ENCODE measurements around the gene LENG1.

LENG1 gene

GRCh38 chr19:54160854-54161253 is 1.3 kb upstream of the LENG1 start:
- no peak overlapping the region for H2AFZ ChIP-seq (ENCODE audit: low read depth, low read length)
- H3K27ac ChIP-seq (ENCODE audit: low read length), result peak overlapping the region; percentile 88
- H3K4me1 ChIP-seq (ENCODE audit: insufficient read depth, low read length), result peaks cover 63% of the 10 kb centered on the region
- H3K27me3 ChIP-seq (ENCODE audit: insufficient read depth, low read length, poor library complexity), result no peaks in the 10 kb centered on the region
- no peak for TF ChIP-seq EZH2 (IDR thresholded peaks at IDR 0.05; ENCODE audit: borderline replicate concordance, low read depth, low read length, severe bottlenecking)
- TF ChIP-seq, protein P1, sequence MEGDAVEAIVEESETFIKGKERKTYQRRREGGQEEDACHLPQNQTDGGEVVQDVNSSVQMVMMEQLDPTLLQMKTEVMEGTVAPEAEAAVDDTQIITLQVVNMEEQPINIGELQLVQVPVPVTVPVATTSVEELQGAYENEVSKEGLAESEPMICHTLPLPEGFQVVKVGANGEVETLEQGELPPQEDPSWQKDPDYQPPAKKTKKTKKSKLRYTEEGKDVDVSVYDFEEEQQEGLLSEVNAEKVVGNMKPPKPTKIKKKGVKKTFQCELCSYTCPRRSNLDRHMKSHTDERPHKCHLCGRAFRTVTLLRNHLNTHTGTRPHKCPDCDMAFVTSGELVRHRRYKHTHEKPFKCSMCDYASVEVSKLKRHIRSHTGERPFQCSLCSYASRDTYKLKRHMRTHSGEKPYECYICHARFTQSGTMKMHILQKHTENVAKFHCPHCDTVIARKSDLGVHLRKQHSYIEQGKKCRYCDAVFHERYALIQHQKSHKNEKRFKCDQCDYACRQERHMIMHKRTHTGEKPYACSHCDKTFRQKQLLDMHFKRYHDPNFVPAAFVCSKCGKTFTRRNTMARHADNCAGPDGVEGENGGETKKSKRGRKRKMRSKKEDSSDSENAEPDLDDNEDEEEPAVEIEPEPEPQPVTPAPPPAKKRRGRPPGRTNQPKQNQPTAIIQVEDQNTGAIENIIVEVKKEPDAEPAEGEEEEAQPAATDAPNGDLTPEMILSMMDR (IDR thresholded peaks at IDR 0.05; ENCODE audit: borderline replicate concordance, extremely low read depth, low read length, poor library complexity, severe bottlenecking), result no peak
- H4K20me1 ChIP-seq (ENCODE audit: insufficient read depth, low read length), result peaks cover 32% of the 10 kb centered on the region
- no peaks in the 10 kb centered on the region for H3K9me3 ChIP-seq (ENCODE audit: insufficient read depth, low read length, severe bottlenecking)
- H3K4me3 ChIP-seq (ENCODE audit: low read depth in 1 of 2, low read length in 2 of 2), result peak overlapping the region; percentile 77; a peak in 3 of 4 replicates
- no peak for ATAC-seq (ENCODE audit: insufficient read depth, low read depth)
- peaks cover 26% of the 10 kb centered on the region for H3K36me3 ChIP-seq (ENCODE audit: insufficient read depth, low read length)
- H3K79me2 ChIP-seq (ENCODE audit: insufficient read depth, low read length), result peaks cover 45% of the 10 kb centered on the region
- H3K4me2 ChIP-seq (ENCODE audit: insufficient read depth, low read length), result peak overlapping the region; percentile 100
- peak overlapping the region; percentile 86 for H3K9ac ChIP-seq (ENCODE audit: low read depth, low read length)
- no peak for DNase-seq

- H3K4me1 ChIP-seq (ENCODE audit: insufficient read depth, low read length), result peaks cover 63% of the 10 kb centered on the region
- ATAC-seq (ENCODE audit: insufficient read depth, low read depth) (no peak), DNase-seq (peak; percentile 25)
- H3K9me3 ChIP-seq (ENCODE audit: insufficient read depth, low read length, severe bottlenecking), result no peaks in the 10 kb centered on the region
- H3K27me3 ChIP-seq (ENCODE audit: insufficient read depth, low read length, poor library complexity), result no peaks in the 10 kb centered on the region
- peak overlapping the region; percentile 88 for H3K27ac ChIP-seq (ENCODE audit: low read length)
- H3K36me3 ChIP-seq (ENCODE audit: insufficient read depth, low read length), result peaks cover 32% of the 10 kb centered on the region
- peaks cover 45% of the 10 kb centered on the region for H3K79me2 ChIP-seq (ENCODE audit: insufficient read depth, low read length)
- peaks cover 36% of the 10 kb centered on the region for H4K20me1 ChIP-seq (ENCODE audit: insufficient read depth, low read length)
- TF ChIP-seq, protein P1 (IDR thresholded peaks at IDR 0.05; ENCODE audit: borderline replicate concordance, extremely low read depth, low read length, poor library complexity, severe bottlenecking), result no peak
- no peak for TF ChIP-seq EZH2 (IDR thresholded peaks at IDR 0.05; ENCODE audit: borderline replicate concordance, low read depth, low read length, severe bottlenecking)
- H3K4me3 ChIP-seq (ENCODE audit: low read depth in 1 of 2, low read length in 2 of 2), result peak overlapping the region; percentile 77
- peak overlapping the region; percentile 81 for H2AFZ ChIP-seq (ENCODE audit: low read depth, low read length)
- peak overlapping the region; percentile 100 for H3K4me2 ChIP-seq (ENCODE audit: insufficient read depth, low read length)
- peak overlapping the region; percentile 86 for H3K9ac ChIP-seq (ENCODE audit: low read depth, low read length)
Observed at GRCh38 chr19:54160182-54160811, 776 bp upstream of the LENG1 start.

GRCh38 chr19:54158812-54159351 is 639 bp downstream of the LENG1 start:
- Histone ChIP-seq H3K4me1 (ENCODE audit: insufficient read depth, low read length) (peaks cover 63% of the 10 kb centered on the region), H3K27ac (ENCODE audit: low read length) (peak overlapping the region; percentile 84), H4K20me1 (ENCODE audit: insufficient read depth, low read length) (peaks cover 44% of the 10 kb centered on the region), H3K9me3 (ENCODE audit: insufficient read depth, low read length, severe bottlenecking) (no peaks in the 10 kb centered on the region), H3K79me2 (ENCODE audit: insufficient read depth, low read length) (peaks cover 45% of the 10 kb centered on the region), H3K36me3 (ENCODE audit: insufficient read depth, low read length) (peaks cover 46% of the 10 kb centered on the region), H2AFZ (ENCODE audit: low read depth, low read length) (peak overlapping the region; percentile 69), H3K4me3 (ENCODE audit: low read depth in 1 of 2, low read length in 2 of 2) (peak overlapping the region; percentile 69 to 79), H3K27me3 (ENCODE audit: insufficient read depth, low read length, poor library complexity) (no peaks in the 10 kb centered on the region), H3K4me2 (ENCODE audit: insufficient read depth, low read length) (peak overlapping the region; percentile 98), H3K9ac (ENCODE audit: low read depth, low read length) (peak overlapping the region; percentile 63)
- no peak for ATAC-seq (ENCODE audit: insufficient read depth, low read depth)
- TF ChIP-seq, protein P1 (IDR thresholded peaks at IDR 0.05; ENCODE audit: borderline replicate concordance, extremely low read depth, low read length, poor library complexity, severe bottlenecking), result no peak
- TF ChIP-seq EZH2 (IDR thresholded peaks at IDR 0.05; ENCODE audit: borderline replicate concordance, low read depth, low read length, severe bottlenecking), result no peak
- no peak for DNase-seq

Measured in DND-41 (cell line).